GM19452 (cell line): Measurements from ENCODE around the gene NLRC3.
"Not testable (repeated sequence)": the region's sequence is repeated elsewhere in the genome, so short reads cannot be mapped to it uniquely, and the experiment has no call there.

Experiments used
- ATAC-seq: cut with Tn5 transposase; IDR thresholded peaks from one replicate; pipeline ENCODE4 v1.9.1; 2021; ENCODE audit not compliant: unreplicated experiment

NLRC3 gene

GRCh38 chr16:3577302-3577752 lies at the start of gene NLRC3:
NLRC3 (minus strand) TSS chr16:3577403; CDS start chr16:3565036, 12,367 bp downstream.
- no peak for ATAC-seq

GRCh38 chr16:3625911-3626732 lies 48.9 kb upstream of the NLRC3 start:
- no peak for ATAC-seq

DNA sequence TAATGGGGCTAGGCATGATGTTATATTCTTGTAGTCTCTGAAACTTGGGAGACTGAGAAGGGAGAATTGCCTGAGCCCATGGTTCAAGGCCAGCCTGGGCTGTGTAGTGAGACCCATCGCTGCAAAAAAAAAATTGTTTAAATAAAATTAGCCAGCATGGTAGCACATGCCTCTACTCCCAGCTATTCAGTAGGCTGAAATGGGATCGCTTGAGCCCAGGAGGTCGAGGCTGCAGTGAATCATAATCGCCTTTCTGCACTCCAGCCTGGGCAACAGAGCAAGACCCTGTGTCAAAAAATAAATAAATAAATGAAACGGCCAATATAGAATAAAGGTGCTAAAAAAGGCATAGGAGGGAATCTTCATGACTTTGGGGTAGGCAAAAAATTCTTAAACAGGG lies 48.1 kb upstream of the NLRC3 start:
- ATAC-seq, result no peak

DNA sequence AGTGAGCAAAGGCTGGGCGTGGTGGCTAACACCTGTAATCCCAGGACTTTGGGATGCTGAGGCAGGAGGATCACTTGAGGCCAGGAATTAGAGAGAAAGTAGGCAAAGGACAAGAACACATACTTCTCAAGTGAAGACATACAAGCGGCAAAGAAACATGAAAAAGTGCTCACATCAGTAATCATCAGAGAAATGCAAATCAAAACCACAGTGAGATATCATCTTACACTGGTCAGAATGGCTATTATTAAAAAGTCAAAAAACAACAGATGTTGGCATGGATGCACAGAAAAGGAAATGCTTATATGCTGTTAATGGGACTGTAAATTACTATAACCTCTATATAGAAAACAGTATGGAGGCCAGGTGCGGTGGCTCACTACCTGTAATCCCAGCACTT lies 46.4 kb upstream of the NLRC3 start:
- ATAC-seq, result no peak

GRCh38 chr16:3618769-3619141 lies 41.6 kb upstream of the NLRC3 start:
- no peak for ATAC-seq

GRCh38 chr16:3612510-3613466 lies 35.6 kb upstream of the NLRC3 start:
- no peak for ATAC-seq

DNA sequence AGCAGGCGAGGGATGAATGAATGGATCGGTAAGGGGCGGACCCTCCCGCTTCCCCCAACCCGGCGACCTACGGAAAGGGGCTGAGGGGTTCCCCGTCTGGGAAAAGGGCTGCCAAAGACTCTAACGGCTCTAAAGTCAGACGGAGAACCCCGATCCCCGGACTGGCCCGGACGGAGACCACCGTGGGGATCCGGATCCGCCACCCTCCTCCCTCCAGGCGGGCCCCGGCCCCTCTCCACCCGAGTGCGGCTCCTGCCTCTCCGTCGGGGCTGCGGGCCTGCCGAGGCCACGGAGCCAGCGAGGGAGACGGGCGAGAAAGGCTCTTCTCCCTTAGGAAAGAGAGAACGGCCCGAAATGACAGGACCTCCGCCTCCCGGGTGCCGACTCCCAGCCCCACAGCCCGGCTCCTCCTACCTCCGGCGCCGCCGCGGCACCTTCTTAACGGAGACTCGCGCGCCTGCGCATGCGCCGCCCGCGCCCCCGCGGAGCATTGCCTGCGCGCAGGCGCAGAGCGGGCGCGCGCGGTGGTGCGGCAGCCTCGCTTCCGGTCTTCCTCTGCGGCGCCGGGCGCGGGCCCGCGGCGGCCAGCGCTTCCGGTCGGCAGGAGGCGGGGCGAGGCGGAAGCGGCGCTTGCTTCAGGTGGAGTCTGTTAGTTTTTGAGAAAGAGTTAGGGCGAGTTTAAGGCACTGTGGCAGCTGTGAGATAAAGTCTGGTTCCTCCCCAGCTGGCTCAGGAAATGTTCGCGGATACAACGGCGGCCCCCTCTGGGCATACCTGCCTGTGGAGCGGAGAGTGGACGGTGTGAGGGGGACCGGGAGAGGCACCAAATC lies 34.2 kb upstream of the NLRC3 start, which contains the start of gene SLX4:
Gene SLX4, minus strand, starts transcription at position 461 of the 830 bp plus-strand sequence. CDS start 2,642 bp downstream, outside the sequence.
- ATAC-seq, result peak; percentile 81

GRCh38 chr16:3610698-3611145 lies 33.5 kb upstream of the NLRC3 start:
- ATAC-seq, result no peak

- no peak for ATAC-seq
Measured at GRCh38 chr16:3609895-3610697, 32.9 kb upstream of the NLRC3 start.

- not testable (repeated sequence) for ATAC-seq
Measured at GRCh38 chr16:3608976-3609375, 31.8 kb upstream of the NLRC3 start.

- ATAC-seq, result no peak
Measured at GRCh38 chr16:3608069-3608468, 30.9 kb upstream of the NLRC3 start.

GRCh38 chr16:3607634-3608033 lies 30.4 kb upstream of the NLRC3 start:
- ATAC-seq, result no peak

DNA sequence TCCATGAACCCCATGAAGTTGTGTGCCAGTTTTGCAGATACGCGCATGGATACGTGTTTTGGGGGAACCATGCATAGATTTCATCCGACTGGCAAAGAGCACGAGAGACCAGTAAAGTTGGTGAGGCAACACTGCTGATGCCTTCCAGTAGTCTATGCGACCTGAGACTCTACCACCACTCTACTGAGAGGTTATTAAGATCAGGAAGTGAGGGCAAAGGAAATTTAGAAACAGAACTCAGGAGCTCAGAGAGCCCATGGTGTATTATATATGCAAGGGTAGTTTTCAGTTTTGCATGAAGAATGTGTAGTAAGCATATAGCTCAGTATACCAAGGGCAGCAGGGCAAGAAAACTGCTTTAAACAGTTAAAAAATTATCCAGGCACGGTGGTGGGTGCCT lies 30.0 kb upstream of the NLRC3 start:
- no peak for ATAC-seq

- no peak for ATAC-seq
Measured at GRCh38 chr16:3606441-3606840, 29.2 kb upstream of the NLRC3 start.

DNA sequence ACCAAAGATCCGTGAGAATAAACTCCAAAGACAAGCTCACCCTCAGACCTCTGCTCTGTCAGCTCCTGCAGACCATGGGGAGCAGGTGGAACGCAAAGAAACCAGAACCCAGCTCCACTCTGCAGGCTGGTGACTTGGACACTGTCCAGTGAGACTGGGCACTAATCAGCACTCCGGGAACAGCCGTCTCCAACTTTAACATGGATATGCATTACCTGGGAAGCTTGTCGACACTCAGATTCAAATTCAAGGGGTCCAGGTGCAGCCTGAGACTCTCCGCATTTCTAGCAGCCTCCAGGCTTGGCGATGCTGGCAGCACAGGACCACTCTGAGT lies 25.1 kb upstream of the NLRC3 start:
- ATAC-seq, result no peak

DNA sequence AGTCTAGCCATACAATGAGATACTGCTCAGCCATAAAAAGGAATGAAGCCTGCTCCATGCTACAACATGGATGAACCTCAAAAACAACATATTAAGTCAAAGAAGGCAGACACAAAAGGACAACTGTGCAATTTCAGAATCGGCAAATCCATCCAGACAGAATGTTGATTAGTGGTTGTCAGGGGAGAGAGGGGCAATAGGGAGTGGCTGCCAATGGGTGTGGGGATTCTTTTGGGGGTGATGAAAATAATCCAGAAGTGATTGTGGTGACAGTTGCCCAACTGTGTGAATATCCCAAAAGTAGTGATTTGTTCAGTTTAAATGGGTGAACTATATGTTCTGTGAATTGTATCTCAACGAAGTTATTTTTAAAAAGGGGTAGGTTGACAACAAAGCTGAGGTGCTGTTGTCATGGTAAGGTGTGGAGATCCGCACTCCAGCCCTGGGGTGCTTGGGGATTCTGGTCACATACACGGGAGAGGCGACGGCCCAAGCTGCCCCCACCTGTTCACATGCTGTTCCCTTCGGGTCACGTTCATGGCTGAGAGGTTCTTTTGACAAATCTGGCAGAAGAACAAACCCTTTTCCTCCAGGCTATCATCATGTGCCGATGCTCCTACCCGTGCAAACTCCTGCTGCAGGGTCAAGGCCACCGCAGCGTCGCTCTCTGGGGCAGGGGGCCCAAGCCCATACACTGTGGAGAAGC lies 24.6 kb upstream of the NLRC3 start:
- no peak for ATAC-seq

DNA sequence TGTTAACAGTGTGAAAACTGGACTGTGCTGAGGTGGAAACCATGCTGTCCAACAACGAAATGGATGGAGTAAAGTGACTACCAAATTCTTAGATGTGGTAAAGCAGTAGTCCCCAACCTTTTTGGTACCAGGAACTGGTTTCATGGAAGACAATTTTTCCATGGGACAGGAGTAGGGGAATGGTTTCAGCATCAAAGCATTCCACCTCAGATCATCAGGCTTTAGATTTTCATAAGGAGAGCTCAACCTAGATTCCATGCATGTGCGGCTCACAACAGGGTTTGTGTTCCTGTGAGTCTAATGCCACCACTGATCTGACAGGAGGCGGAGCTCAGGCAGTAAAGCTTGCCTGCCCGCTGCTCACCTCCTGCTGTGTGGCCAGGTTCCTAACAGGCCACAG lies 22.7 kb upstream of the NLRC3 start:
- no peak for ATAC-seq

DNA sequence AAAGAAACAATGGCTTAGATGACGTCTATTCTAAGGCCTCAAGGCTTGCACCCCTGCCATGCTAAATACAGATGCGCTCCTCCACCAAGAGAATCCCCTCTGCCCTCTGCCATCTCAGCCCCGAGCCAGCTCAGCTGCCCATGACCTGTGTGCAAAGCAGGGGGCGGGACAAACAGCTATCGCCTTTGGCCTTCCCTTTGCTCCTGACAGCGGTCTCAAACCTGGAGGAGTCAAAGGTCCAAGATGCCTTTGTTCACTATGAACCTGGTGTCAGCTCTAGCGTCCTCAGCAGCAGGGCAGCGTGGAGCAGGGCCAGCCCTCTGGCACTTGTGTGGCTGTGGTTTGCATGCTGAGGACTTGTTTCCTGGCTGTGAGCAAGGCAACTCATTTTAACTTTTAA lies 21.9 kb upstream of the NLRC3 start:
- ATAC-seq, result no peak

DNA sequence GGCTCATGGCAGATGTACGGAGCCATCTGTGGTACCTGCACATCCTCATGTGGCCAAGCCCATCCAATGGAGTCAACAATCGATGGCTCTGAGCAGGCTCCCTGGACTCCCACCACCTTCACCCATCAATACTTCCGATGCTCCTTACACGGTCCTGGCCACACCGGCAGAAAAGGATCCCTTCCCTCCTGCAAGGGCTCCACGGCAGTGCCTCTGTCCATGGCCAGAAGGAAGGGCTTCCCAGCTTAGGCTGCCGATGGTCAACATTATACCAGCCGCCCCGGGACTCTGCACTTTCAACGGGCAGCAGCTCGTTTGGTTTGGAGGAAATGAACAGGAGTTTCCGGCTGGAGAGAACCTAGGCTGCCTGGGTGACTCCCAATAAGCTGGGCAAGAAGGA lies 21.0 kb upstream of the NLRC3 start:
- no peak for ATAC-seq
